Kidney epithelial cell (primary cell): ENCODE results near the gene SNAPC1. TPM values are rescaled to one million over a fixed set of nuclear protein-coding genes. Genes with fewer than 3 reads are reported as not detected.
"Not testable (repeated sequence)": the region's sequence is repeated elsewhere in the genome, so short reads cannot be mapped to it uniquely, and the experiment has no call there.

Source experiments
- DNase-seq: peaks from one replicate; pipeline ENCODE4 v3.0.0-alpha.2; 2010; ENCODE audit warnings: low read depth
- H3K27me3 ChIP-seq: 2 replicates; pipeline ENCODE4 v1.6.0; 2011; ENCODE audit warnings: low read length; ENCODE audit not compliant: control insufficient read depth, insufficient read depth
- H3K36me3 ChIP-seq: 2 replicates; pipeline ENCODE4 v1.5.1; 2011; ENCODE audit warnings: low read length; ENCODE audit not compliant: control insufficient read depth, insufficient read depth
- H3K4me3 ChIP-seq: 2 replicates; pipeline ENCODE4 v1.5.1; 2011; ENCODE audit warnings: low read depth, mild to moderate bottlenecking, control low read depth, low read length
- total RNA-seq: library from RNA; depleted of rRNA; stranded (reverse); fragments of >200 nt; gene quantifications from 2 replicates; pipeline ENCODE4 v1.2.3, GENCODE V29; 2015
- TF ChIP-seq, protein P1 (sequence below): IDR thresholded peaks from 2 replicates; pipeline ENCODE4 v1.5.1; 2011; ENCODE audit warnings: mild to moderate bottlenecking, moderate library complexity, low read length, control low read depth, inconsistent platforms; ENCODE audit not compliant: insufficient read depth, poor library complexity, severe bottlenecking

SNAPC1 gene
- total RNA-seq, 1 donor from 2014 or later: 16.1 TPM

DNA sequence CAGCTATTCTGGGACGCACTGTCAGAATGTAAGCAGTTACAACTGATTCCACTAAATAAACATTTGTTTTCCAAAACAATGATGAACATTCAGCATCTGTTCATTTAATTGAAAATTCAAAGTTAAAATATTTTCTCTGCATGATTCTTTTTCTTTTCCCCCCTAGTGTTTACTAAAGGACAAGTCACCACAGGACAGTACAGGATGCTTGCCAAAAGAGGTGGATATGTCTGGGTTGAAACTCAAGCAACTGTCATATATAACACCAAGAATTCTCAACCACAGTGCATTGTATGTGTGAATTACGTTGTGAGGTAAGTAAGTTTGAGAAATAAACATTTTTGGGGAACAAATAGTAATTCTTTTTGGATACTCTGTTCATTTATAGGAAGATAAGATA lies 28.2 kb upstream of the SNAPC1 start:
- H3K4me3 ChIP-seq: no peak overlapping the region
- H3K36me3 ChIP-seq: peaks cover 2% of the 10 kb centered on the region
- TF ChIP-seq, protein P1, sequence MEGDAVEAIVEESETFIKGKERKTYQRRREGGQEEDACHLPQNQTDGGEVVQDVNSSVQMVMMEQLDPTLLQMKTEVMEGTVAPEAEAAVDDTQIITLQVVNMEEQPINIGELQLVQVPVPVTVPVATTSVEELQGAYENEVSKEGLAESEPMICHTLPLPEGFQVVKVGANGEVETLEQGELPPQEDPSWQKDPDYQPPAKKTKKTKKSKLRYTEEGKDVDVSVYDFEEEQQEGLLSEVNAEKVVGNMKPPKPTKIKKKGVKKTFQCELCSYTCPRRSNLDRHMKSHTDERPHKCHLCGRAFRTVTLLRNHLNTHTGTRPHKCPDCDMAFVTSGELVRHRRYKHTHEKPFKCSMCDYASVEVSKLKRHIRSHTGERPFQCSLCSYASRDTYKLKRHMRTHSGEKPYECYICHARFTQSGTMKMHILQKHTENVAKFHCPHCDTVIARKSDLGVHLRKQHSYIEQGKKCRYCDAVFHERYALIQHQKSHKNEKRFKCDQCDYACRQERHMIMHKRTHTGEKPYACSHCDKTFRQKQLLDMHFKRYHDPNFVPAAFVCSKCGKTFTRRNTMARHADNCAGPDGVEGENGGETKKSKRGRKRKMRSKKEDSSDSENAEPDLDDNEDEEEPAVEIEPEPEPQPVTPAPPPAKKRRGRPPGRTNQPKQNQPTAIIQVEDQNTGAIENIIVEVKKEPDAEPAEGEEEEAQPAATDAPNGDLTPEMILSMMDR: no peak
- no peak for DNase-seq
- no peaks in the 10 kb centered on the region for H3K27me3 ChIP-seq

DNA sequence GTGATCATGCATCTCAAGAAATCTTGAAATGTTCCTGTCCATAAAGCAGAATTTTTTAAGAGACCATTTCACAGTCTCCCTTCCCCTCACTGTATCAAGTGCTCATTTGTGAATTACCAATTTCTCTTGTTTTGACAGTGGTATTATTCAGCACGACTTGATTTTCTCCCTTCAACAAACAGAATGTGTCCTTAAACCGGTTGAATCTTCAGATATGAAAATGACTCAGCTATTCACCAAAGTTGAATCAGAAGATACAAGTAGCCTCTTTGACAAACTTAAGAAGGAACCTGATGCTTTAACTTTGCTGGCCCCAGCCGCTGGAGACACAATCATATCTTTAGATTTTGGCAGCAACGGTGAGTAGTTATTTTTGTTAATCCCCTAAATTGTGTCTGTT lies 25.5 kb upstream of the SNAPC1 start:
- TF ChIP-seq, protein P1: no peak
- no peak overlapping the region for H3K4me3 ChIP-seq
- H3K27me3 ChIP-seq: no peaks in the 10 kb centered on the region
- no peak for DNase-seq
- H3K36me3 ChIP-seq: peaks cover 3% of the 10 kb centered on the region

DNA sequence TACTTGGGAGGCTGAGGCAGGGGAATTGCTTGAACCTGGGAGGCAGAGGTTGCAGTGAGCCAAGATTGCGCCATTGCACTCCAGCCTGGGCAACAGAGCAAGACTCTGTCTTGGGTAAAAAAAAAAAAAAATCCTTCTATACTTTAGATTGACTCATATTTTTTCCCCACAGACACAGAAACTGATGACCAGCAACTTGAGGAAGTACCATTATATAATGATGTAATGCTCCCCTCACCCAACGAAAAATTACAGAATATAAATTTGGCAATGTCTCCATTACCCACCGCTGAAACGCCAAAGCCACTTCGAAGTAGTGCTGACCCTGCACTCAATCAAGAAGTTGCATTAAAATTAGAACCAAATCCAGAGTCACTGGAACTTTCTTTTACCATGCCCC lies 24.3 kb upstream of the SNAPC1 start:
- Histone ChIP-seq H3K27me3 (no peaks in the 10 kb centered on the region), H3K4me3 (no peak overlapping the region), H3K36me3 (peaks cover 3% of the 10 kb centered on the region)
- TF ChIP-seq, protein P1: no peak
- DNase-seq: no peak

DNA sequence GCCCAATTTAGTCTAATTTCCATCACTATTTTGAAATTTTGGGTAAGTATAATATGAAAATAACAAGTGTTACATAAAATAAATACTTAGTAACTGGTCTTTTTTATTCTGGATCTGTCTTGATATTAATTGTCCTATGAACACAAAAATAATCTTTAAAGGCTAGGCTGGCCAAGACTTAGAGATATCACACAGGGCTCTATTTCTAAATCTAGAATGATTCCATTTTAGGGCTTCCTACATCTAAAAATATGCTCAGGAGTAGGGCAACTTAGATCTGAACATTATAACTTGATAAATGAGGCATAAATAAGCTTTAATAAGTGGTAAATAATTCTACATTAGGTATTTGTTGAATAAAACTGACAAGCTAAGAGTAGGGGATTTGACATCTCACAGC lies 23.1 kb upstream of the SNAPC1 start:
- H3K4me3 ChIP-seq: no peak overlapping the region

DNA sequence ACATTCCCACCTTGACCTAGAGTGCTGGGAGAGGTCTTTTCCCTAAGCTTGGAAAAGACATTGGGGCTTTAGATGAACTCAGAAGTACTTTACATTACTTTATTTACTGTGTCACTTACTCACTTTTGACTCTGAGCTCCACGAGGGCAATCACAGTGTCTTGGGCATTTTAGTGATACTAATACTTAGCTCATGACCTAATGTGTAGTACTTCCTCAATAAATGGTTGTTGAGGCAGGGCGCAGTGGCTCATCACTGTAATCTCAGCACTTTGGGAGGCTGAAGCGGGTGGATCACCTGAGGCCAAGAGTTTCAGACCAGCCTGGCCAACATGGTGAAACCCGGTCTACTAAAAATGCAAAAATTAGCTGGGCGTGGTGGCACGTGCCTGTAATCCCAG lies 19.8 kb upstream of the SNAPC1 start:
- TF ChIP-seq, protein P1: no peak
- Histone ChIP-seq H3K36me3 (peaks cover 1% of the 10 kb centered on the region), H3K27me3 (no peaks in the 10 kb centered on the region), H3K4me3 (no peak overlapping the region)
- DNase-seq: no peak

More for the DNA sequence above, 23.1 kb upstream of the SNAPC1 start:
- TF ChIP-seq, protein P1: no peak
- no peak for DNase-seq
- H3K27me3 ChIP-seq: no peaks in the 10 kb centered on the region
- peaks cover 3% of the 10 kb centered on the region for H3K36me3 ChIP-seq

DNA sequence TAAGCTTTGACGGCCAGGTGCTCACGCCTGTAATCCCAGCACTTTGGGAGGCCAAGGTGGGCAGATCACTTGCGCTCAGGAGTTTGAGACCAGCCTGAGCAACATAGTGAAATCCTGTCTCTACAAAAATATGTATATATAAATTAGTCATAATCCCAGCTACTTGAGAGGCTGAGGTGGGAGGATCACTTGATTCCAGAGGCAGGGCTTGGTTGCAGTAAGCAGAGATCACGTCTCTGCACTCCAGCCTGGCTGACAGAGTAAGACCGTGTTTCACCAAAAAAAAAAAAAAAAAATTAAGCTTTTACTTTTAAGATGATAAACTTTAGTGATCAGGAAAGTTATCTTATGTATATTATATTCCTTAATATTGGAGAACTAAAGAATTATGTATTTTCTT lies 18.0 kb upstream of the SNAPC1 start:
- H3K36me3 ChIP-seq: peaks cover 1% of the 10 kb centered on the region

DNA sequence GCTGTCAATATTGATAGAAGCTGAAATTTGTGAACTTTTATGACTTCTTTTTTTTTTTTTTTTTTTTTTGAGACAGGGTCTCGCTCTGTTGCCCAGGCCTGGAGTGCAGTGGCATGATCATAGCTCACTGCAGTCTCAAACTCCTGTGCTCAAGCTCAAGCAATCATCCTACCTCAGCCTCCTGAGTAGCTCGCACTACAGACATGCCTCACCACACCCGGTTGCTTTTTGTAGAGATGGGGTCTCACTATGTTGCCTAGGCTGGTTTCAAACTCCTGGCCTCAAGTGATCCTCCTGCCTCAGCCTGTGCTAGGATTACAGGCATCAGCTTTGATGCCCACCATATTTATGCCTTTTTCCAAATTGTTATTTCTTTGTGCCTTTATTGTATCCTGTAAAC lies 15.9 kb upstream of the SNAPC1 start:
- H3K4me3 ChIP-seq, H3K36me3 ChIP-seq, H3K27me3 ChIP-seq, DNase-seq: not testable (repeated sequence)

More for the DNA sequence above, 18.0 kb upstream of the SNAPC1 start:
- Histone ChIP-seq H3K27me3 (no peaks in the 10 kb centered on the region), H3K4me3 (no peak overlapping the region)
- TF ChIP-seq, protein P1: no peak
- no peak for DNase-seq
